Measurements from ENCODE around the gene ST8SIA6.

GRCh38 chr10:17276756-17277424, 177.5 kb downstream of the ST8SIA6 start:
- TF ChIP-seq CTCF (IDR thresholded peaks at IDR 0.05; ENCODE audit: low read length) (no peak), EZH2 (optimal IDR thresholded peaks at IDR 0.05; ENCODE audit: low read depth, low read length) (no peak)

Measured in MM.1S (cell line).